OCI-LY3 (cell line): ENCODE data around the gene PASK.

Experiments used
- CTCF ChIP-seq: fragments of 200-600, 300-600 bp; sonication (generic); IDR thresholded peaks from 2 replicates; pipeline ENCODE4 v1.5.1; 2014; ENCODE audit warnings: antibody characterized with exemption, low read length, low read depth
- EZH2phosphoT487 ChIP-seq: fragments of 200-600 bp; shearing (Covaris generic); IDR thresholded peaks from 2 replicates; pipeline ENCODE4 v1.6.1; 2018; ENCODE audit warnings: antibody characterized with exemption, mixed run types, low read depth

- TF ChIP-seq CTCF (no peak), EZH2phosphoT487 (no peak)
Observed at GRCh38 chr2:241189093-241189855, 40.0 kb upstream of the PASK start.
